T-helper 1 cell (primary cell): ENCODE data around the gene BCR.
A peak's percentile ranks its signal among the peaks of the same experiment; 100 is the strongest.

Experiments
- DNase-seq, 5 donors: peaks; one replicate each; pipeline ENCODE4 v3.0.0-alpha.2; 2012 to 2020

Gene BCR

GRCh38 chr22:23263651-23264555 is 83.6 kb downstream of the BCR start:
- DNase-seq, result peak in 4 of 5 donors; percentile 27 to 50 (median 40)

- DNase-seq, result no peak
Observed at GRCh38 chr22:23264610-23265367, 84.5 kb downstream of the BCR start.

DNA sequence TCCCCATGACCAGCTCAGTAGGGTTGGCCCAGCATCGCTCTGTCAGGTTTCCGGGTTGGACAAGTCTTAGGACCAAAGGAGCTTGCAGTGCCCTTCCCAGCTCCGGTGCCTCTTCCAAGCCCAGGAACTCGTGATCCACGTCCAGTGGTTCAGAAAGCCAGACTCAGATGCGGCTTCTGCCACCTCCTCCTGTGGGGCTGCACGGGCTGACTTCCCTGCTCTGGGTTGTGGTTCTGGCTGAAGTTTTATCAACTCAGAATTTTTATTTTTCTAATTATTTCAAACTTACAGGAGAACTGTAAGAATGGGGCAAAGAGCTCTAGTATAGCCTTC is 85.0 kb downstream of the BCR start:
- DNase-seq, result no peak

GRCh38 chr22:23266780-23267179 is 86.5 kb downstream of the BCR start:
- no peak for DNase-seq

- no peak for DNase-seq
Observed at GRCh38 chr22:23267226-23268043, 87.1 kb downstream of the BCR start.

- DNase-seq, result no peak
Observed at GRCh38 chr22:23268139-23268712, 87.9 kb downstream of the BCR start.

GRCh38 chr22:23268877-23269276 is 88.6 kb downstream of the BCR start:
- DNase-seq, result no peak

GRCh38 chr22:23269441-23270211 is 89.3 kb downstream of the BCR start:
- DNase-seq, result no peak

DNA sequence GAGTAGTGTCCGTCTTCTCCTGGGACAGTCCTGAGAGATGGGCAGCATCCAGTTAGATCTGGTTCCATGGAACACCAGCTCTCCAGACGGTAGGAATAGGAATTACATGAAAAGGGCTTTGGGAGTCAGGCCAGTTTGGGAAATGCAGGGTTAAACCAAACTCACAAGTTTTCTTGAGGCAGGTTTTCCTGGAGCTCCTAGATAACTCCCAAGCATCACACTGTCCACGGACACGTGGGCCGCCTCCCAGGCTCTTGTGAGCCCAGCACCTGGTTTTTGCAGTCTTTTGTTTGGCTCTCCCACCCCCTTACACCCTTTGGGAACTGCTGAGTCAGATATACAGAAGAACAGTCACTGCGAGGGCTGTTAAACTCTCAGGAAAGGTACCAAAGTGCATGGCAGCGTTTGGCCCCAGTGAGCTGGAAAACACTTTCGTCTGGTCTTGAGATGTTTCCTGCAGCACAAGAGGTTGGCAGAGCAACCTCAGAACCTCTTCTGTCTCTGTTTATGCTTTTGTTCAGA is 90.0 kb downstream of the BCR start:
- DNase-seq, result no peak

DNA sequence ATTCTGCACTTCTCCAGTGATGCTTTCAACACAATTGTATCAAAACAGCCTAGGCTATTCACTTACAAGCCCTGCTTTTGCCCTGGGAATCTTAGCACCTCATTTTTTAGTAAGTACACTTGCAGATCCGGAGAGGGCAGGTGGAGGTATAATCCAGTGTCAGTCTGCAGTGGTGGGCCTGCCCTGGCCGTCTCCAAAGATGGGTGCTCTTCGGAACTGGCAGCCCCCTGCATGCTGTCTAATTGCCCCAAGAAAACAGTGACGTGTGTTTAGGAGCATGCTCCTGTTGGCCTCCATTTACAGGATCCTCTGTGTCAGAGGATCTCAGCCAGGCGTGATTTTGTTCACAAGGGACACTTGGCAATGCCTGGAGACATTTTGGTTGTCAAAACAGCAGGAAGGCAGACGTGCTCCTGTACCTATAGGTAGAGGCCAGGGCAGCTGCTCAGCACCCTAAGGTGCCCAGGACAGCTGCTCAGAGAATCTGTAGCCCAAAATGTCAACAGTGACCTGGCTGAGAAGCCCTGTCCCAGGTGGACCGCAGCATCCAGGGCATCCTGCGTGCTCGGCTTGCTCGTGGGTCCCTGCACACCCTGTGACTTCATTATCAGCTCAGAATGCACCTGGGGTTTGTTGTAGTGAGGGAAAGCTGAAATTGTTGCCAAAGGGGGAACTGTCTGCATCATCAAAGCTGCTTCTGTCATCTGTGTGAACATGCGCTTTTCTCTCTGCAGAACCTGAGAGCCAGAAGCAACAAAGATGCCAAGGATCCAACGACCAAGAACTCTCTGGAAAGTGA is 90.7 kb downstream of the BCR start:
- DNase-seq, result no peak

- no peak for DNase-seq
Observed at GRCh38 chr22:23271597-23271908, 91.2 kb downstream of the BCR start.

DNA sequence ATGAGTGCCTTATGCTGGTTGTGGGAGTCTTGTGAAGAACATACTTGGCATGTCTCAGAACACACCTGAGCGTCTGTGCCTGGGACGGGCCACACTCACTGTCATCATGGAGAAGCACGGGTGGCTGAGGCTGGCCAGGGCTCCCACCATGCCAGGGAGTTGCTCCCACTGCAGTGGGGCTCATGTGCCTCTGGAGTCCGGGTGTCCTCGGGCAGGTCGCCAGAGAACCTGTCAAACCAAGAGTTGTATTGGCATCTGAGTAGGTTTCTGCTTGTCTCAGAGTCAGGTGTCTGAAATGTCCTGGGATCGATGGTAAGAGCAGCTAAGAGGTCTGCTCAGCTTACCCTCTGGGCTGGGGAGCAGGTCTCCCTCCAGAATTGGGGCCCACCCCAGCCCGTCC is 92.1 kb downstream of the BCR start:
- DNase-seq, result no peak

- no peak for DNase-seq
Observed at GRCh38 chr22:23272834-23273233, 92.5 kb downstream of the BCR start.

- no peak for DNase-seq
Observed at GRCh38 chr22:23273445-23274145, 93.3 kb downstream of the BCR start.

DNA sequence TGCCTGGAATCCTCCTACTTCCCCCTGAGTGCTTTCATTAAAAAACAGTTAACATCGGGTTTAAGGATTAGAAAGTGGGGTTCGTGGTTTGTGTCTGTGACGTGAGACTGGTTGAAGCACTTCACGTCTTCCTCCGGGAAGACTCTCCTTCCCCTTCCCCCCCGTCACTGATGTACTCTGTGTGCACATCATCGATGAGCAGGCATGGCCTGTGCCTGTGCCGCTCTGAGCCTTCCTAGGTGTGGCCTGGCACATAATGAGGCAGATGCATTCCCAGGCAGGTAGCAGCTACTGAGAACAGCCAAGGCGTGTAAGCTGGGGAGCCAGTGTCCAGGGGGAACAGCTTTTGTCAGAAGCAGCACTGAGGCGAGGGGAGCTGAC is 93.8 kb downstream of the BCR start:
- no peak for DNase-seq

GRCh38 chr22:23274891-23275694 is 94.8 kb downstream of the BCR start:
- DNase-seq, result no peak

- DNase-seq, result no peak
Observed at GRCh38 chr22:23275751-23276150, 95.4 kb downstream of the BCR start.

GRCh38 chr22:23276656-23277582 is 96.6 kb downstream of the BCR start:
- DNase-seq, result no peak
